MM.1S (cell line): Measurements from ENCODE around the gene ACOT13.
"Not testable (repeated sequence)": the region's sequence is repeated elsewhere in the genome, so short reads cannot be mapped to it uniquely, and the experiment has no call there.

Source experiments
- DNase-seq: peaks from one replicate; pipeline ENCODE4 v3.0.0-alpha.2; 2015
- H2AFZ ChIP-seq: fragments of 300-600 bp; sonication (generic); 2 replicates; pipeline ENCODE4 v1.6.0; 2016; ENCODE audit warnings: antibody characterized with exemption, low read length
- H3F3A ChIP-seq: fragments of 300-600 bp; sonication (generic); 2 replicates; pipeline ENCODE4 v1.6.1; 2016; ENCODE audit warnings: mild to moderate bottlenecking, antibody characterized with exemption, low read length, moderate library complexity, mixed read lengths; ENCODE audit not compliant: insufficient read depth
- H3K27ac ChIP-seq: fragments of 300-600 bp; sonication (generic); 2 replicates; pipeline ENCODE4 v1.5.1; 2016; ENCODE audit warnings: mild to moderate bottlenecking, low read length
- H3K27me3 ChIP-seq: fragments of 300-600 bp; sonication (generic); replicated peaks from 2 replicates; pipeline ENCODE4 v1.6.0; 2016; ENCODE audit warnings: low read length; ENCODE audit not compliant: insufficient read depth
- H3K36me3 ChIP-seq: fragments of 300-600 bp; sonication (generic); replicated peaks from 2 replicates; pipeline ENCODE4 v1.6.1; 2016; ENCODE audit warnings: mild to moderate bottlenecking, low read length, mixed read lengths; ENCODE audit not compliant: insufficient read depth
- H3K4me1 ChIP-seq: fragments of 300-600 bp; sonication (generic); 2 replicates; pipeline ENCODE4 v1.6.1; 2016; ENCODE audit warnings: low read length, mixed read lengths
- H3K4me2 ChIP-seq: fragments of 300-600 bp; sonication (generic); 2 replicates; pipeline ENCODE4 v1.6.0; 2016; ENCODE audit warnings: low read depth, low read length
- H3K4me3 ChIP-seq: fragments of 300-600 bp; sonication (generic); 2 replicates; pipeline ENCODE4 v1.5.1; 2016; ENCODE audit warnings: low read length, mixed read lengths
- H3K79me2 ChIP-seq: fragments of 300-600 bp; sonication (generic); 2 replicates; pipeline ENCODE4 v1.6.1; 2016; ENCODE audit warnings: mixed run types, low read length, mixed read lengths
- H3K9ac ChIP-seq: fragments of 300-600 bp; sonication (generic); 2 replicates; pipeline ENCODE4 v1.6.1; 2016; ENCODE audit warnings: low read length, mixed read lengths
- H3K9me2 ChIP-seq: fragments of 300-600 bp; sonication (generic); replicated peaks from 2 replicates; pipeline ENCODE4 v1.6.1; 2016; ENCODE audit warnings: mild to moderate bottlenecking, low read length, mixed read lengths; ENCODE audit not compliant: insufficient read depth
- H3K9me3 ChIP-seq: fragments of 300-600 bp; sonication (generic); replicated peaks from 2 replicates; pipeline ENCODE4 v1.6.1; 2016; ENCODE audit warnings: mild to moderate bottlenecking, low read length, mixed read lengths; ENCODE audit not compliant: insufficient read depth
- H4K20me1 ChIP-seq: fragments of 300-600 bp; sonication (generic); 2 replicates; pipeline ENCODE4 v1.6.1; 2016; ENCODE audit warnings: mild to moderate bottlenecking, low read length, moderate library complexity, mixed read lengths; ENCODE audit not compliant: insufficient read depth
- CTCF ChIP-seq: fragments of 300-600 bp; sonication (generic); IDR thresholded peaks from 2 replicates; pipeline ENCODE4 v1.5.1; 2016; ENCODE audit warnings: antibody characterized with exemption, low read length, mixed read lengths
- EZH2 ChIP-seq: fragments of 300-600 bp; sonication (generic); optimal IDR thresholded peaks from 2 replicates; pipeline ENCODE3; 2017; ENCODE audit warnings: low read depth, mild to moderate bottlenecking, antibody characterized with exemption, low read length, mixed read lengths
- EZH2phosphoT487 ChIP-seq: fragments of 300-600 bp; sonication (generic); IDR thresholded peaks from 2 replicates; pipeline ENCODE4 v1.6.1; 2018; ENCODE audit warnings: antibody characterized with exemption, low read length

The ACOT13 gene

GRCh38 chr6:24721461-24722215 is 54.8 kb downstream of the ACOT13 start:
- peak overlapping the region; percentile 76 for H2AFZ ChIP-seq
- H3K79me2 ChIP-seq = peaks cover 39% of the 10 kb centered on the region
- peak overlapping the region; percentile 76 for H3K9ac ChIP-seq
- peak overlapping the region; percentile 100 for H3K27ac ChIP-seq
- H3K27me3 ChIP-seq = no peaks in the 10 kb centered on the region
- H4K20me1 ChIP-seq = peaks cover 19% of the 10 kb centered on the region
- peaks cover 29% of the 10 kb centered on the region for H3F3A ChIP-seq
- H3K36me3 ChIP-seq = no peaks in the 10 kb centered on the region; the same call in 1 of the 2 replicates
- no peak for DNase-seq
- peak overlapping the region; percentile 77 for H3K4me3 ChIP-seq
- TF ChIP-seq EZH2phosphoT487 (no peak), CTCF (no peak), EZH2 (no peak)
- H3K9me2 ChIP-seq = no peaks in the 10 kb centered on the region
- no peaks in the 10 kb centered on the region for H3K9me3 ChIP-seq
- H3K4me2 ChIP-seq = peak overlapping the region; percentile 88
- H3K4me1 ChIP-seq = peaks cover 26% of the 10 kb centered on the region

GRCh38 chr6:24723270-24723669 is 56.4 kb downstream of the ACOT13 start:
- no peaks in the 10 kb centered on the region for H3K9me3 ChIP-seq
- H3K27ac ChIP-seq = no peak overlapping the region
- TF ChIP-seq EZH2 (no peak), EZH2phosphoT487 (no peak), CTCF (no peak)

GRCh38 chr6:24730653-24731052 is 63.8 kb downstream of the ACOT13 start:
- H3K4me2 ChIP-seq, H3K9me2 ChIP-seq, H4K20me1 ChIP-seq, H2AFZ ChIP-seq, H3K36me3 ChIP-seq, DNase-seq, H3K9ac ChIP-seq, H3K27me3 ChIP-seq, H3K4me1 ChIP-seq, H3K9me3 ChIP-seq, H3F3A ChIP-seq, H3K79me2 ChIP-seq, H3K27ac ChIP-seq, H3K4me3 ChIP-seq: not testable (repeated sequence)

More at GRCh38 chr6:24723270-24723669, 56.4 kb downstream of the ACOT13 start:
- peaks cover 17% of the 10 kb centered on the region for H3K4me1 ChIP-seq
- H3F3A ChIP-seq = peaks cover 26% of the 10 kb centered on the region
- H3K9ac ChIP-seq = no peak overlapping the region
- H3K4me3 ChIP-seq = no peak overlapping the region
- no peak overlapping the region for H2AFZ ChIP-seq
- peaks cover 23% of the 10 kb centered on the region for H3K79me2 ChIP-seq
- peaks cover 6% of the 10 kb centered on the region for H4K20me1 ChIP-seq
- H3K27me3 ChIP-seq = no peaks in the 10 kb centered on the region
- no peak for DNase-seq
- no peaks in the 10 kb centered on the region; the same call in 1 of the 2 replicates for H3K36me3 ChIP-seq
- H3K9me2 ChIP-seq = no peaks in the 10 kb centered on the region
- H3K4me2 ChIP-seq = no peak overlapping the region

GRCh38 chr6:24731456-24732134 is 64.7 kb downstream of the ACOT13 start:
- not testable (repeated sequence) for H3K4me2 ChIP-seq

More at GRCh38 chr6:24731456-24732134, 64.7 kb downstream of the ACOT13 start:
- not testable (repeated sequence) for H3F3A ChIP-seq, H3K27ac ChIP-seq, H3K27me3 ChIP-seq, H3K4me1 ChIP-seq, H3K79me2 ChIP-seq, H3K9ac ChIP-seq, H3K36me3 ChIP-seq, H3K4me3 ChIP-seq, H2AFZ ChIP-seq, H3K9me2 ChIP-seq, DNase-seq, H4K20me1 ChIP-seq, H3K9me3 ChIP-seq
